Activated naive CD8-positive, alpha-beta T cell treated with anti-CD3 and anti-CD28 coated beads for 36 hours (primary cell): Measurements from ENCODE around the gene SNX21. TPM values are rescaled to one million over a fixed set of nuclear protein-coding genes. Genes with fewer than 3 reads are reported as not detected.
A peak's percentile ranks its signal among the peaks of the same experiment; 100 is the strongest.
"Not testable (repeated sequence)": the region's sequence is repeated elsewhere in the genome, so short reads cannot be mapped to it uniquely, and the experiment has no call there.

Experiments
- DNase-seq: peaks from one replicate; pipeline ENCODE4 v3.0.0; 2021
- H3K27ac Mint-ChIP-seq: one replicate; pipeline ENCODE4 v1.8.0; 2022; ENCODE audit warnings: mild to moderate bottlenecking, moderate library complexity, mixed read lengths
- H3K27me3 Mint-ChIP-seq: one replicate; pipeline ENCODE4 v1.8.0; 2022; ENCODE audit warnings: mild to moderate bottlenecking, mixed read lengths
- H3K36me3 Mint-ChIP-seq: one replicate; pipeline ENCODE4 v1.8.0; 2021; ENCODE audit warnings: mild to moderate bottlenecking, mixed read lengths
- H3K4me1 Mint-ChIP-seq: one replicate; pipeline ENCODE4 v1.8.0; 2021; ENCODE audit warnings: mixed read lengths
- H3K4me3 Mint-ChIP-seq: one replicate; pipeline ENCODE4 v1.8.0; 2022; ENCODE audit warnings: mild to moderate bottlenecking, moderate library complexity, mixed read lengths
- H3K9me3 Mint-ChIP-seq: one replicate; pipeline ENCODE4 v1.8.0; 2022; ENCODE audit warnings: mixed read lengths
- total RNA-seq, 2 experiments: library from RNA; stranded (reverse); gene quantifications; one replicate each; pipeline ENCODE4 v1.2.3, GENCODE V29; 2021

Gene SNX21
- total RNA-seq, 2 experiments from 2014 or later = 1.3 to 1.5 TPM

- no peak for DNase-seq
- Mint-ChIP-seq H3K4me3 (no peak overlapping the region), H3K36me3 (peaks cover 35% of the 10 kb centered on the region), H3K27ac (no peak overlapping the region), H3K27me3 (peaks cover 6% of the 10 kb centered on the region), H3K4me1 (peaks cover 10% of the 10 kb centered on the region), H3K9me3 (no peaks in the 10 kb centered on the region)
Measured at GRCh38 chr20:45816951-45817350, 16.6 kb upstream of the SNX21 start.

DNA sequence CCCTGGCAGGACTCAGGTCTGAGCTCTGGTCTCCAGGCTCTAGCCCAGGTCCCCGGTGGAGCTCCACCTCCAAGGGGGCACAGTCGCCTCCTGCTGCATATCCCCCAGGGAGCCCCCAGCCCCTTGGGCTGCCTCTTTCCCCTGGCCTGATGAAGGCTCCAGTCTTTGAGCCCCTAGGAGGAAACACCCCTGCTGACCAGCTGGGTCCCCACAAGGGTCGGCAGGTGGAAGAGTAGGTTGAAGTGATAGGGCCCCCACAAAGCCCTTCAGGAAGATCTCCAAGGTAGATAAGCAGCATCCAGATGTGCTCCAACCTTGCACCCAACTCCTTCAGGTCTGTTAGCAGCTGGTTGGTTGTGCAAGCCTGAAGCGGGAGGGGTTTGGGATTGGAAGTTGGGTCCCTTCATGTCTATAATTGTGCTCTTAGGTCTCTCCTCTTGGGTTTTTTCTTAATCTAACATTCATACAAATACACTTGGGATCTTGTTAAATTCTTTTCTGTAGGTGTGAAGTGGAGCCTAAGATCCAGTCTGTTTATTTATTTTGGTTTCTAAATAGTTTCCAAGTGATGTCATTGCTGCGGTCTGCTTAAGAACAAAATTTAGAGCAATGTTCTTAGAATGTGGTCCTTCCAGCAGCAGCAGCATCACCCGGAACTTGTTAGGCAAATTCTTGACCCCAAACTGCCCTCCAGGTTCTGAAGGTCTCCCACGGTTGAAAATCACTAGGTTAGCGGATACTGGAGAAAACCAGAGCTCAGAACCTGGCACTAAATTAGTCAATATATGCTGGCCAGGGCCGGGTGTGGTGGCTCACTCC, 16.0 kb upstream of the SNX21 start:
- H3K4me3 Mint-ChIP-seq = no peak overlapping the region
- peaks cover 11% of the 10 kb centered on the region for H3K4me1 Mint-ChIP-seq
- H3K27ac Mint-ChIP-seq = no peak overlapping the region
- H3K27me3 Mint-ChIP-seq = peaks cover 12% of the 10 kb centered on the region
- DNase-seq = no peak
- H3K36me3 Mint-ChIP-seq = peaks cover 30% of the 10 kb centered on the region
- H3K9me3 Mint-ChIP-seq = no peaks in the 10 kb centered on the region

DNA sequence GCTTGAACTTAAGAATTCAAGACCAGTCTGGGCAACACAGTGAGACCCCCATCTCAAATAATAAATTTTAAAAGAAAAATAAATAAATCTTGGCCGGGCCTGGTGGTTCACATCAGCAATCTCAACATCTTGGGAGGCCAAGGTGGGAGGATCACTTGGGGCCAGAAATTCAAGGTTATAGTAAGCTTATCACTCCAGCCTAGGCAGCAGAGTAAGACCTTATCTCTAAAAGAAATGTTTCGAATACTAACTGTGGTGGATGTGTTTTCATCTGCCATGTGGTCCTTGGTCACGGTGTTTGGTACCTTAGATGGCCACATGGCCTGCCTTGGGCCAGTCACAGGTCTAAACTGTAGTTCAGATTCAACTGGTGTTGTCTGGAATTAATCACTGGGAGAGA, 15.4 kb upstream of the SNX21 start:
- H3K27me3 Mint-ChIP-seq = peaks cover 19% of the 10 kb centered on the region
- DNase-seq = no peak
- no peaks in the 10 kb centered on the region for H3K9me3 Mint-ChIP-seq
- no peak overlapping the region for H3K4me3 Mint-ChIP-seq
- peaks cover 24% of the 10 kb centered on the region for H3K36me3 Mint-ChIP-seq
- H3K27ac Mint-ChIP-seq = no peak overlapping the region
- H3K4me1 Mint-ChIP-seq = peaks cover 15% of the 10 kb centered on the region

- no peaks in the 10 kb centered on the region for H3K9me3 Mint-ChIP-seq
- peaks cover 16% of the 10 kb centered on the region for H3K4me1 Mint-ChIP-seq
Measured at GRCh38 chr20:45819466-45819865, 14.1 kb upstream of the SNX21 start.

GRCh38 chr20:45821947-45822346, 11.7 kb upstream of the SNX21 start:
- Mint-ChIP-seq H3K4me1 (peaks cover 12% of the 10 kb centered on the region), H3K4me3 (no peak overlapping the region), H3K36me3 (peaks cover 1% of the 10 kb centered on the region), H3K27me3 (peaks cover 36% of the 10 kb centered on the region), H3K27ac (no peak overlapping the region), H3K9me3 (no peaks in the 10 kb centered on the region)
- no peak for DNase-seq

More at GRCh38 chr20:45819466-45819865, 14.1 kb upstream of the SNX21 start:
- Mint-ChIP-seq H3K4me3 (no peak overlapping the region), H3K27me3 (peaks cover 31% of the 10 kb centered on the region), H3K27ac (no peak overlapping the region), H3K36me3 (peaks cover 14% of the 10 kb centered on the region)
- DNase-seq = no peak

GRCh38 chr20:45822857-45823256, 10.7 kb upstream of the SNX21 start:
- Mint-ChIP-seq H3K9me3 (no peaks in the 10 kb centered on the region), H3K27me3 (peaks cover 36% of the 10 kb centered on the region), H3K4me1 (peaks cover 12% of the 10 kb centered on the region), H3K4me3 (no peak overlapping the region), H3K27ac (no peak overlapping the region), H3K36me3 (no peaks in the 10 kb centered on the region)
- peak; percentile 15 for DNase-seq

- peaks cover 12% of the 10 kb centered on the region for H3K4me1 Mint-ChIP-seq
- H3K27ac Mint-ChIP-seq = peak overlapping the region; percentile 41
- peak overlapping the region; percentile 49 for H3K4me3 Mint-ChIP-seq
- no peaks in the 10 kb centered on the region for H3K36me3 Mint-ChIP-seq
- peaks cover 36% of the 10 kb centered on the region for H3K27me3 Mint-ChIP-seq
- peak; percentile 62 for DNase-seq
- no peaks in the 10 kb centered on the region for H3K9me3 Mint-ChIP-seq
Measured at GRCh38 chr20:45823949-45824835, 9.4 kb upstream of the SNX21 start.

- H3K9me3 Mint-ChIP-seq = no peaks in the 10 kb centered on the region
- H3K36me3 Mint-ChIP-seq = no peaks in the 10 kb centered on the region
- peaks cover 12% of the 10 kb centered on the region for H3K4me1 Mint-ChIP-seq
- DNase-seq = no peak
- H3K27ac Mint-ChIP-seq = no peak overlapping the region
- H3K27me3 Mint-ChIP-seq = peaks cover 34% of the 10 kb centered on the region
- H3K4me3 Mint-ChIP-seq = no peak overlapping the region
Measured at GRCh38 chr20:45826381-45827019, 7.1 kb upstream of the SNX21 start.

GRCh38 chr20:45827030-45827652, 6.5 kb upstream of the SNX21 start, which contains the start of gene TNNC2:
Gene TNNC2, minus strand, starts transcription at chr20:45827312. Its CDS starts 64 bp downstream, at chr20:45827248.
- no peak within 1 kb of the TSS for H3K4me3 Mint-ChIP-seq
- H3K36me3 Mint-ChIP-seq = no peaks in the 10 kb centered on the region
- DNase-seq = no peak
- peaks cover 31% of the 10 kb centered on the region for H3K27me3 Mint-ChIP-seq
- no peak within 1 kb of the TSS for H3K27ac Mint-ChIP-seq
- H3K9me3 Mint-ChIP-seq = no peaks in the 10 kb centered on the region
- peaks cover 12% of the 10 kb centered on the region for H3K4me1 Mint-ChIP-seq

DNA sequence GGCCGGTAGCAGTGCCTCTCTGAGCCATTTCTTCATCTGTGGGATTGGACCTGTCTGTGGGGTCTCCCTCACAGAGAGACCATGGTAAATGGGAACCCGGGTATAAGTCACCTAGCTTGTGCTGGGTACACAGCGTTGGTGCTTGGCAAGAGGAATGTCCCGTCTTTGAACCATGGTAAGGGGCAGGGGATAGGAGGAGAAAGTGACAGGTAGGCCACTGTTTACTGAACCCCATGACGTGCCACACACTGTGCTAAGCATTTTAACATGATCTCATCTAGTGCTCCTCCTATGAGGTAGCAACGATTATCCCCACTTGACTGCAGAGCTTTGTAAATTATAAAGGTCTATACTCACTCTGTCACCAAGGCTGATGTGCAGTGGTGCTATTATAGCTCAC, 5.9 kb upstream of the SNX21 start:
- H3K27me3 Mint-ChIP-seq = peaks cover 25% of the 10 kb centered on the region
- no peaks in the 10 kb centered on the region for H3K9me3 Mint-ChIP-seq
- DNase-seq = no peak
- H3K4me1 Mint-ChIP-seq = peaks cover 9% of the 10 kb centered on the region
- no peak overlapping the region for H3K4me3 Mint-ChIP-seq
- no peaks in the 10 kb centered on the region for H3K36me3 Mint-ChIP-seq
- no peak overlapping the region for H3K27ac Mint-ChIP-seq

GRCh38 chr20:45828589-45828988, 5.0 kb upstream of the SNX21 start:
- no peak overlapping the region for H3K27ac Mint-ChIP-seq
- H3K36me3 Mint-ChIP-seq = no peaks in the 10 kb centered on the region
- H3K27me3 Mint-ChIP-seq = peaks cover 16% of the 10 kb centered on the region
- DNase-seq = no peak
- no peak overlapping the region for H3K4me3 Mint-ChIP-seq
- H3K9me3 Mint-ChIP-seq = no peaks in the 10 kb centered on the region
- peaks cover 13% of the 10 kb centered on the region for H3K4me1 Mint-ChIP-seq

GRCh38 chr20:45829673-45830106, 3.9 kb upstream of the SNX21 start:
- not testable (repeated sequence) for H3K36me3 Mint-ChIP-seq, H3K27ac Mint-ChIP-seq, H3K27me3 Mint-ChIP-seq, H3K4me1 Mint-ChIP-seq, DNase-seq, H3K9me3 Mint-ChIP-seq, H3K4me3 Mint-ChIP-seq

GRCh38 chr20:45832619-45833018, 980 bp upstream of the SNX21 start:
- Mint-ChIP-seq H3K36me3 (no peaks in the 10 kb centered on the region), H3K9me3 (no peaks in the 10 kb centered on the region), H3K27ac (no peak overlapping the region), H3K4me1 (peaks cover 8% of the 10 kb centered on the region), H3K4me3 (peak overlapping the region; percentile 75), H3K27me3 (peaks cover 3% of the 10 kb centered on the region)
- no peak for DNase-seq

GRCh38 chr20:45833883-45834796, 541 bp downstream of the SNX21 start:
- no peaks in the 10 kb centered on the region for H3K9me3 Mint-ChIP-seq

More at GRCh38 chr20:45833883-45834796, 541 bp downstream of the SNX21 start:
- DNase-seq = peak; percentile 53
- peaks cover 3% of the 10 kb centered on the region for H3K27me3 Mint-ChIP-seq
- no peak overlapping the region for H3K27ac Mint-ChIP-seq
- H3K36me3 Mint-ChIP-seq = no peaks in the 10 kb centered on the region
- H3K4me3 Mint-ChIP-seq = peak overlapping the region; percentile 29
- peaks cover 8% of the 10 kb centered on the region for H3K4me1 Mint-ChIP-seq
